GM12864 (cell line): ENCODE results near the gene FDX1.
"Not testable (repeated sequence)": the region's sequence is repeated elsewhere in the genome, so short reads cannot be mapped to it uniquely, and the experiment has no call there.

Source experiments
- DNase-seq: peaks from one replicate; pipeline ENCODE4 v3.0.0-alpha.2; 2011; ENCODE audit warnings: low read depth
- H3K4me3 ChIP-seq: 2 replicates; pipeline ENCODE4 v1.5.1; 2011; ENCODE audit warnings: mild to moderate bottlenecking, low read depth, low read length, control low read depth
- TF ChIP-seq, protein P1 (sequence below): IDR thresholded peaks from 2 replicates; pipeline ENCODE4 v1.5.1; 2011; ENCODE audit warnings: low read depth, mild to moderate bottlenecking, moderate library complexity, low read length, control low read depth, inconsistent platforms; ENCODE audit errors: missing control alignments

Gene FDX1

GRCh38 chr11:110429731-110430266, at the start of gene FDX1:
TSS of gene FDX1 (plus strand) at chr11:110429948. CDS start at chr11:110430121, 173 bp downstream.
- peak within 1 kb of the TSS; percentile 99 for H3K4me3 ChIP-seq
- TF ChIP-seq, protein P1, sequence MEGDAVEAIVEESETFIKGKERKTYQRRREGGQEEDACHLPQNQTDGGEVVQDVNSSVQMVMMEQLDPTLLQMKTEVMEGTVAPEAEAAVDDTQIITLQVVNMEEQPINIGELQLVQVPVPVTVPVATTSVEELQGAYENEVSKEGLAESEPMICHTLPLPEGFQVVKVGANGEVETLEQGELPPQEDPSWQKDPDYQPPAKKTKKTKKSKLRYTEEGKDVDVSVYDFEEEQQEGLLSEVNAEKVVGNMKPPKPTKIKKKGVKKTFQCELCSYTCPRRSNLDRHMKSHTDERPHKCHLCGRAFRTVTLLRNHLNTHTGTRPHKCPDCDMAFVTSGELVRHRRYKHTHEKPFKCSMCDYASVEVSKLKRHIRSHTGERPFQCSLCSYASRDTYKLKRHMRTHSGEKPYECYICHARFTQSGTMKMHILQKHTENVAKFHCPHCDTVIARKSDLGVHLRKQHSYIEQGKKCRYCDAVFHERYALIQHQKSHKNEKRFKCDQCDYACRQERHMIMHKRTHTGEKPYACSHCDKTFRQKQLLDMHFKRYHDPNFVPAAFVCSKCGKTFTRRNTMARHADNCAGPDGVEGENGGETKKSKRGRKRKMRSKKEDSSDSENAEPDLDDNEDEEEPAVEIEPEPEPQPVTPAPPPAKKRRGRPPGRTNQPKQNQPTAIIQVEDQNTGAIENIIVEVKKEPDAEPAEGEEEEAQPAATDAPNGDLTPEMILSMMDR, result peak; percentile 62
- DNase-seq, result peak; percentile 44

DNA sequence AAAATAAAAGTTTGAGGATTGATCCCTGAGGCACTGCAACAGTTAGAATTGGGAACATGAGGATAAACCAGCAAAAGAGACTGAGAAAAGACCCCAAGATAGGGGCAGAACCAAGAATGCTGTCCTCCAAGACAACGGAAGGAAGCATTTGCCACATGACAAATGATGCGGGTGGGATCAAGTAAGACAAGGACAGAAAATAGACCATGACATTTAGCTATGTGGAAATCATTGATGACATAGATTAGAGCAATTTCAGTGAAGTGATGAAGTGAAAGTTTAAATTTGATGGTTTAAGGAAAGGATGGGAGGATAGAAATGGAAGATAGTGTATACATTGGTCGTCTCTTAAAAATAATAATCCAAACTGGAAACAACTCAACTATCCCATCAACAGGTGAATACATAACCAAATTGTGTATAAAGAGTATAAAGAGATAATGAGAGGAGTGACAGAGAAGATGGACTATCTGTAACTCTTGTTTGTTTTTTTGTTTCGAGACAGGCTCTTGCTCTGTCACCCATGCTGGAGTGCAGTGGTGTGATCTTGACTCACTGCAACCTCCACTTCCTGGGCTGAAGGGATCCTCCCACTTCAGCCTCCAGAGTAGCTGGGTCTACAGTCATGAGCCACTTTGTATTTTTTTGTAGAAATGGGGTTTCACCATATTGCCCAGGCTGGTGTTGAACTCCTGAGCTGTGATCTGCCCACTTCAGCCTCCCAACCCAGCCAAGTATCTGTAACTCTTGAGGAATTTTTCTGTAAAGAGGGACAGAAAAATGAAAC, 48.7 kb upstream of the FDX1 start:
- TF ChIP-seq, protein P1, result no peak
- DNase-seq, result no peak
- no peak overlapping the region for H3K4me3 ChIP-seq

- H3K4me3 ChIP-seq, DNase-seq: not testable (repeated sequence)
Measured at GRCh38 chr11:110388231-110388630, 41.5 kb upstream of the FDX1 start.

- H3K4me3 ChIP-seq, result no peak overlapping the region
Measured at GRCh38 chr11:110389965-110390364, 39.8 kb upstream of the FDX1 start.

DNA sequence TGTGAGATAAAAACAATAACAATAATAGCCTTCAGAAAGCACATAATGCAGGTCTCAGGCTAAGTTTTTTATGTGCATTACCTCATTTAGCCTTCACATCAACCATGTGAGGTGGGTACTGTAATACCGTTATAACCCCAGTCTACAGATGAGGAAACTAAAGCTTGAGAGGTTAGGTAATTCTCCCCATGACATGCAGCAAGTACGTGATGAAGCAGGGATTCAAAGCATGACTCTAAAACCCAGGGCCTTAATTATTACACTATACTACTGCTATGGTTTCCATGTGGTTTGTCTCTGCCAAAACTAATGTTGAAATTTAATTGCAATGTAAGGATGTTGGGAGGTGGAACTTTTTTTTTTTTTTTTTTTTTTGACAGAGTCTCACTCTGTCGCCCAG, 37.7 kb upstream of the FDX1 start:
- TF ChIP-seq, protein P1, result no peak
- no peak for DNase-seq
- H3K4me3 ChIP-seq, result no peak overlapping the region

More at GRCh38 chr11:110389965-110390364, 39.8 kb upstream of the FDX1 start:
- TF ChIP-seq, protein P1, result no peak
- DNase-seq, result no peak

DNA sequence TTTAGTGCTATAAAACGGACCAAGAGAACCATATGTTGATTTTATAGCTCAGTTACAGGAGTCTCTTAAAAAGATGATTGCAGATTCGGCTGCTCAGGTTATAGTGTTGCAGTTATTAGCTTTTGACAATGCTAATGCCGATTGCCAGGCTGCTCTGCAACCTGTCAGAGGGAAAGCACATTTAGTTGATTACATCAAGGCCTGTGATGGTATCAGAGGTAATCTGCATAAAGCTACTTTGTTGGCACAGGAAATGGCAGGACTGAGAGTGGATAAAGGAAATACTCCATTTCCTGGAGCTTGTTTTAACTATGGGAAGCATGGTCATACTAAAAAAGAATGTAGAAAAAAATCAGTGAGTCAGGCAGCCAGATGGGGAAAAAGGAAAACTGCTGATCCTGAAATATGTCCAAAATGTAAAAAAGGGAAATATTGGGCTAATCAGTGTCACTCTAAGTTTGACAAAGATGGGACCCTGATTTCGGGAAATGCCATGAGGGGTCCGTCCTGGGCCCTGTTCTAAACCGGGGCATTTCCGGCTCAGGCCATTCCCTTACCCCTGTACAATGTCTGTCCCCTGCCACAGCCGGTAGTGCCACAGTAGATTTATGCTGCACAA, 32.0 kb upstream of the FDX1 start:
- H3K4me3 ChIP-seq, DNase-seq: not testable (repeated sequence)

GRCh38 chr11:110403585-110403984, 26.2 kb upstream of the FDX1 start:
- not testable (repeated sequence) for DNase-seq, H3K4me3 ChIP-seq

DNA sequence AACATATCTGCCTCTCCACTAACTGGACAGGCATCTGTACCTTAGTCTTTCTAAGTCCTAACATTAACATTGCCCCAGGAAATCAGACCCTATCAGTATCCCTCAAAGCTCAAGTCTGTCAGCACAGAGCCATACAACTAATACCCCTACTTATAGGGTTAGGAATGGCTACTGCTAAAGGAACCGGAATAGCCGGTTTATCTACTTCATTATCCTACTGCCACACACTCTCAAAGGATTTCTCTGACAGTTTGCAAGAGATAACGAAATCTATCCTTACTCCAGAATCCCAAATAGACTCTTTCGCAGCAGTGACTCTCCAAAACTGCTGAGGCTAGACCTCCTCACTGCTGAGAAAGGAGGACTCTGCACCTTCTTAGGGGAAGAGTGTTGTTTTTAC, 24.1 kb upstream of the FDX1 start:
- H3K4me3 ChIP-seq, DNase-seq: not testable (repeated sequence)

DNA sequence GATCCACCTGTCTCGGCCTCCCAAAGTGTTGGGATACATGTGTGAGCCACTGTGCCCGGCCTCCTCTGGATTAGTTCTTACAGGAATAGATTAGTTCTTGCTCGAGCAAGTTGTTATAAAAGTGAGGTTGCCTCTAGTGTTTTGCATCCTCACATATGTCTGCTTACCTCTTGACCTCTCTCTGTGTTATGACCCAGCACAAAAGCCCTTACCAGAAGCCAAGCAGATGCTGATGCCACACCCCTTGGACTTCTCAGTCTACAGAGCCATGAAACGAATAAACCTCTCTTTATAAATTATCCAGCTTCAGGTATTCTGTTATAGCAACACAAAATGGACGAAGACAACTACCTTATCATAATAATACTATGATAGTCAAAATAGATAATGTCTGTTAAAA, 22.4 kb upstream of the FDX1 start:
- TF ChIP-seq, protein P1, result no peak
- DNase-seq, result no peak
- H3K4me3 ChIP-seq, result no peak overlapping the region
